ENCODE measurements around the gene SEPTIN8.

Gene SEPTIN8

DNA sequence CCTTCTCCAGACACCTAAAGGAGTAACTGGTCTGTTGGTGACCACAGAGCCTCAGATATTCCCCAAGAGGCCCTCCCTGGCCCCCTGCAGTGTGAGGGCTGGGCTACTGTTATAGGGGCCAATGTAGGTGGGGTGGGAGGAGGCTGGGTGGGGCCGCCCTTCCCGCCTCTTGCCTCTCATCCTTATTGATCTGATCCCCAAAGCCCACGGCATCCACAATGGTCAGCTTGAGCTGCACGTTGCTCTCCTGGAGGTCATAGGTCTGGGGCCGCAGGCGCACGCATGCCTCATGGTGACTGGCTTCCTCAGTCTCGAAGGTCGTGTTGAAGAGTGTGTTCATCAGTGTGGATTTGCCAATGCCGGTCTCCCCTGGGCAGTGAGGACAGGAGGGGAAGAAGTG, 13.0 kb downstream of the SEPTIN8 start:
- no peak for DNase-seq (ENCODE audit: low spot score)

DNA sequence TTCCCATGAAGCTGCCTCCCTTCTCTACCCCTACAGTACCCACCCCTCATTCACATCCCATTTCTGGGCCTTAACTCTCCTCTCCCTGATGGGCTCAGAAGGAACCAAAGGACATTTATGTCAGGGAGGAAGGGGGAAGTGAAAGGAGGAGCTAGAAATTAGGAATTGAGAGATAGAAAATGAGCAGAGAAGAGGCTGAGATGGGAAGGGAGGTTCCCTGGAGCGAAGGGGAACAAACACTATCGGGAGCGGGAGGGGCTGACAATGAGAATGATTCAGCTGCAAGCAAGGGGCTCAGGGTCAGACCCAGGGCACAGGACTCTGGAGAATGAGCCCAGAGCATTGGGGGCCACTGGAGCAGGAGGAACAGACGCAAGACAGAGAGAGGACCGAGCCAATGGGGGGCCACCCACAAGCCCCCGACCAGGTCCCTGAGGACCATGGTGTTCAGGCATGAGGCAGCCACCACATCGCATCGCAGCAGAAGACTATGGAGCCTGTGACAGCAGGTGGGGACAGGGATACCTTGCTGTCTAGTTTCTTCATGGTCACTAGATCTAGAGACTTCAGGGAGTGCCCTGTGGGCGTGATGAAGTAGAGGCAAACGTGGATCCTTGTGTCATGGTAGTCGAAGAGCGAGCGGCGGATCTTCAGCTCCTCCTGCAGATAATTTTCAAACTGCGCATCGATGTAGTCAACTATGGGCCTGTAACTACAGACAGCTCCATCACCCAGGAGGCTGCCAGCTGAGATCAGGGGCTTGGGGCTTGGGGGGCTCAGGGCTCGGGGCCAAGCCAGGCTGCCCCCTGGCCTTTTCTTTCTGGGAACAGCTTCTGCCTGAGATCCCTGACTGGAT, 13.6 kb downstream of the SEPTIN8 start:
- no peak for DNase-seq (ENCODE audit: low spot score)

GRCh38 chr5:132762246-132763000, 14.6 kb downstream of the SEPTIN8 start:
- no peak for DNase-seq (ENCODE audit: low spot score)

- no peak for DNase-seq (ENCODE audit: low spot score)
These were observed 15.5 kb downstream of the SEPTIN8 start for GRCh38 chr5:132761321-132762240.

DNA sequence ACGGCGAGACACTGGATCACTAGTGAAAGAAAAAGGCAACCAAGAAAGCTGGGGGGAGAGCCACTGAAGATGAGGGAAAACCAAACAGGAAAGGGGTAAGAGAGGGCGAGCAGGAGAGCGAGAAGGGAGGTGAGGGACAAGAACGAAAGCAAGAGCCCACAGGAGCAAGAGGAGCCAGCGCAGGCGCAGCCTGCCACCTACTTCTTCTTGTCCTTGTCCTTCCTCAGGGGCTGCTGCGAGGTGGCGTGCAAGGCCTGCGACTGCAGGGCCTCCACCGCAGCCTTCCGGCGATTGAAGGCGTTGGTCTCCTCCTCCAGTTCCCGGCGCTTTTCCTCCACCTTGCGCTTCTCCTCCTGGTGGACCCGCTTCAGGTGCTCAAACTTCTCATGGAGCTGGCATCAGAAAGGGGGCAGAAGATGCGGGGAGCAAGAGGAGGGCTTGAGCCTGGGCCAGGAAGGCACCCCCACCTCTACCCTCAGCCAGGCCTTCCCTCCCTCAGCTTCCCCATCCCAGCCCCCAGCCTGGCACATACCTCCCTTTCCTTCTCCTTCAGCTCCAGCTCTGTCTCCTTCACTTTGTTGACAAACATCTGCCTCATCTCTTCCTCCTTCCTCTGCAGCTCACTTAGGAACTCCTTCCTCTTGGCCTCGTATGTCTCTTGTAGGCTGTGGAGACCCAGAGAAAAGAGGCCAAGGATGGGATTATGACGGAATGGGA, 16.3 kb downstream of the SEPTIN8 start:
- no peak for DNase-seq (ENCODE audit: low spot score)

GRCh38 chr5:132760049-132760420, 17.0 kb downstream of the SEPTIN8 start:
- no peak for DNase-seq (ENCODE audit: low spot score)

DNA sequence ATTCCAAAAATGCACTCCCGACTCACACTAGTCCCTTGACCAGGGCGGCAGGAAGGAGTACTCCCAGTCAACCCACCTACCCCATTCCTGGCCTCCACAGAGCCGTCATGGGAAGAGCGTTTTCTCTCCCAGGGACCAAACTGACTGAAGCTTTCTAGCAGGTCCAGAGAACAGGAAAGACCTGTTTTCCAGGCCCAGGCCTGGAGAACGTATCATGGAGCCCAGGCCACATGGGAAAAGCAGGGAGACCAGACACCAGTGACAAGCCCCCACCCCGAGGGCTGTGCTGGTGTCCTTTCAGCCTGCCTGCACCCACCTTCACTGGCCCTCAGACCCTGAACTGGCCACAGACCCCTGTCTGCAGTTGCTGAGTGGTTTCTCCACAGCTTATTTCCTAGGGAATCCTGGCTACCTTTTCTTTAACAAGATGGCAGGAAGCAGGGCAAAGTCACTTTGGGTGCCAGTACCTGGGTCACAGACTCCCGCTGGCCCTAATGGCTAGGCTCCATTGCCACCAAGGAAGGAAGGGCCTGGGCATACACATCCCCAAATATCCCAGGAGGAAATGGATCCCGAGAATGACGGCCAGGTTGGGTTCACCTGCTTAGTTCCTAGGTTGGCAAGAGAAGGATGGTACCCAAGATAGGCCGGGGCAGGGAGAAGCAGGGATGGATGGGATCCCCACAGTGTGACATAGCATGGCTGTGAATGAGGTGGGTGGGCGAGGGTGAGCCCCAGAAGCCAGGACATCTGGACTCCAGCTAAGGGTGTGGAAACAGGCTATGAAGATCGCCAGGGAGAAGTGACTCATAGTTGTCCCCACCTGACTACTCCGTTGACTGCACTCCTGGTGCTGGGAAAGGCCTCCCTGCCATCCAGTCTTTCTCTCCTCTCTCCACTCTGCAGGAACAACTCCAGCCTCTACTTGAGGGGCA, 17.7 kb downstream of the SEPTIN8 start:
- DNase-seq (ENCODE audit: low spot score): no peak

- DNase-seq (ENCODE audit: low spot score): no peak
These were observed 18.6 kb downstream of the SEPTIN8 start for GRCh38 chr5:132758451-132758850.

DNA sequence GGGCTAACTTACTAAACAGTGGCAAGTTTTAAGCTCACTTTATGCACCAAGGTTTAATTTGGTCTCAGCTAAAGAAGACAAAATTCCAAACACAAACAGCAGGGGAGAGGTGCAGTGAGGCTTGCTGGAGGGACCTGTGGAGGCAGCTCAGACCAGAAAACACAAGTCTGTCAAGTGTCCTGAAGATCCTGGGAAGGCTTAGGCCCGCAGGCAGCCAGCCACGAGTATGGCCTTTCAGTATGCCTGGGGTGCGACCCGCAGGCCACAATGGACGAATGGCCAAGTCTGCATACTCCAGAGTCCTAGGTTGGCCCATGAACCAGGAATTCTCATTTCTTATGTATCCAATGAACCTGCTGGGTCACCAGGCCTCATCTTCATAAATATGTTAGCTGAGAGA, 20.5 kb downstream of the SEPTIN8 start:
- no peak for DNase-seq (ENCODE audit: low spot score)

GRCh38 chr5:132754947-132755346, 22.1 kb downstream of the SEPTIN8 start:
- DNase-seq (ENCODE audit: low spot score): no peak

DNA sequence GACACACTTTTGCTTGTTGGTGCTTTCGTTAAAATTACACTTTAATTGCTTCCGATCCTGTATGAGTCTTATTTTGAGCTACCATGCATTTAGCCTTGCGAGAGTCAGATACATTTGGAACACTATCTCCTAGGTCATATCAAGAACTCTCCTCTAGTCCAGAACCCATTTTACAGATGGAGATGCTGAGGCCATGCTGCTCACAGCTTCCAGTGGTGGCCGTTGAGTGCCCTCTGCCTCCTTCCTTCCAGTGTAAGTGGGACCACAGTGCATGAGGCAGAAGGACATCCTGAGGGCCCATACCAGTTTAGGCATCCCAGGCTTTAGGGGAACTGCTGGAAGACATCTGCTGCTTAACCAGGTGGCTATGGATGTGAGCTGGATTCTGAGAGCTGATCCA, 22.9 kb downstream of the SEPTIN8 start:
- DNase-seq (ENCODE audit: low spot score): no peak

DNA sequence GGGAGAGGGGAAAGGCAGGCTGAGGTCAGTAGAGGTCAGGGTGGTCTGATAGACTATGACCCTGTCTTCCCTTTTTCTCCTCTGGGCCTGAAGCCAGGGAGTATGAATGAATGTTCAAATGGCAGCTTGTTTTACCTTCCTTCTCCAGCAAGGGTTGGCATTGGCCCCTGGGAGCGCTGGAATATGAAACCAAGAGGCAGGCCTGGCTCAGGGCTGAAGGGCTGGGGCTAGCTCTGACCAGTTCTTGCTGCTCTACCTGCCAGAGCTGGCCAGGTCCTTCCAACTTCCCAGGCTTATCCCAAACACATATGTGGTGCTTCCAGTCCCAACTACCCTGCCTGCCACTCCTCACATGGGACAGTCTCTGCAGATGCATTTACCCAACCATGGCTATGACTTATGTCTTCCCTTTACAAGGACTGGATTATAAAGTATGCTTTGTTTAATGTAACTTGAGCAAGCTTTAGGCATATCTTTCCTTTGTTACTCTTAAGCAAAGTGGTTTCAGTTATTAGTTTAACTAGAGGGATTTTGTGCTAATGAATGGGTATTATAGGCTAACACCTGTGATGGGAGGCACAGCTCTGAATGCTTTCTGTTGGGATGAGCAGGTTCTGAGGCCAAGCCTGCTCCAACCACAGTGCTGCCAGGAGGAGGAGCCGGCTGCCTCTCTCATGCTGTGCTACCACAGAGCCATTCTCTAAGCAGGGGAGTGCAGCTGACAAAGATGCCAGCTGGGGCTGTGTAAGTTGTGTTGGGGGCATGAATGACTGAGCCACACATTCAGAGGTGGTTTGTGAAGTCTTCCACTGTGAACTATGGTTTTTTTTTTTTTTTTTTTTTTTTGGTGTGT, 23.7 kb downstream of the SEPTIN8 start:
- no peak for DNase-seq (ENCODE audit: low spot score)

DNA sequence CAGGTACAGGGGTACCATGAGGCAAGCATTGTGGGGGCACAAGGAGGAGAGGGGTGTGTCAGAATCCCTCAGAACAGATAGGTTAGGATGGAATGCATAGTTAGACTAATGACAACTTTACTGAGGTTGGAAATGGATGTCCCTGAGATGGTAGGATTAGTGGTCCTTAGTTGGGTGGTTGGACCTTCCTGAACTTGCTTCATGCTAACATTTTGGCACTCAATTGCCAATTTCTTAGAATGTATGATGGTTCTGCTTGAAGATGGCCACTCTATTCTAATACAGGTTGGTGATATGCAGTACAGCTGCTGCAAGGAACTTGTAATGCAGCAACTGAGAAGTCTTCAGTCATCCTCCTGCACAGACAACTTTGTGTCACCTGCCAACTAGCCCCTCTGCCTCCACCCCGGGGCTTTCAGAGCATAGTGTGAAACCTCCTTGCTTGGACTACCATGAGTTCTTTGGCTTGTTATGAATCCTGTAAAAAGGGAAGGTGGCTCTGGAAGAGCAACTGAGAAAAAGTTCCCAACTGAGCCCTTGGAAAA, 24.4 kb downstream of the SEPTIN8 start:
- no peak for DNase-seq (ENCODE audit: low spot score)

DNA sequence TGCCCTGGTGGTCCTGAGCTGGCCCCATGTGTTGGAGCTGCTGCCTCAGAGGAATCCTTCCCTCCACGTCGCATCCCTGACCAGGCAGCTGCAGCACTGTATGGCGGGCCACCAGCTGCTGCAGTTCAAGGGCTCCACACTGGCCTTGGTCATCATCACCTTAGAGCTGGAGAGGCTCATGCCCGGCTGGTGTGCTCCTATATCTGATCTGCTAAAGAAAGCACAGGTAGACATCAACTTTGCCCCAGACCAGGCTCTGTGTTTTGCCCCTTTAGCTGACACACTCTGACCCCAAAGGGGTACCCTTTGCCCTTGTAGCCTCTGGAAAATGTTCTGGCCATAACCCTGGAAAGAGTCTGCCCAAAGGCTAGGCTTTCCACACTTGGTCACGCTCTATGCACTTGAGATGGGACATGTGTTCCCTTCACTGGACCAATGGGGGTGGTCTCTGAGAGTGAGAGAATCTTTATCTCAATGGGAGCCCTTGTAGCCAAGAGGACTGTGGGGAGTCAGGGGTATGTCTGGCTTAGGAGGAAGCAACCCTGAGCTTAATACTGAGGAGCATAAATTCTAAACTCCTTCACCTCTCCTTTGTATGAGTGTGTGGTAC, 25.0 kb downstream of the SEPTIN8 start:
- DNase-seq (ENCODE audit: low spot score): no peak

- DNase-seq (ENCODE audit: low spot score): no peak
These were observed 25.6 kb downstream of the SEPTIN8 start for GRCh38 chr5:132751444-132751843.

DNA sequence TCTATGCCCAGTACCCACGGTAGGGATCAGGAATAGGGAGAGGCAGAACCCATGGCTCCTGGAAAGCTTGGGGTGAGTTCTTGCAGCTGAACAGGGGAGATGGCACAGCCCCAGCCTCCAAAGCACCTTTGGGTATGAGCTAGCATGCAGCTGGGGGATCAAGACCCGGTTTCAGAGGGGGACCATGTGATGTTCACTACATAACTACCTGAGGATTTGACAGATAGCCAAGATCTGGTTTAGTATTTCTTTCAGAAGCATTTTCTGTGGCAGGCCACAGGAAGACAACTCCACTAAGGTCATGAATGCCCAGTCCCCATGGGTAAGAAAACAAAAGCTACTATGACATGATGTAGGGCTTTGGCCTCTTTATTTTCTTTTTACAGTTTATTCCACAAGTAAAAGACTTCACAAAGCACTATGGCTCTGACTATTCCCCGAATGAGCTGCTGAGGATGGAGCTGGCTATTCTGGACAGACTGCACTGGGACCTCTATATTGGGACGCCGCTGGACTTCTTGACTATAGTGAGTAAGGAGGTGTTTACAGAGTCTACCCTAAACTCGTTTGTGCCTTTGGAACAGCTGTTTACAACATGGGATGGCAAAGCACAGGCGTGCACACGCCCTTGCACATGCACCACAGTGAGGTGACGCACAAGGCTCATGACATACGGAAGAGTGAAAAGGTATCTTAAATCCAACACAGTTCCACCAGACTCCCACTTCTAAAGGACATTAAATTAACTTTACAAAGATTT, 26.4 kb downstream of the SEPTIN8 start:
- no peak for DNase-seq (ENCODE audit: low spot score)

- no peak for DNase-seq (ENCODE audit: low spot score)
These were observed 27.5 kb downstream of the SEPTIN8 start for GRCh38 chr5:132749506-132749905.

- no peak for DNase-seq (ENCODE audit: low spot score)
These were observed 28.5 kb downstream of the SEPTIN8 start for GRCh38 chr5:132748522-132749000.

Data from NAMALWA (cell line).